OCI-LY1 (cell line): Measurements from ENCODE around the gene ARL15.

Experiments
- H2AFZ ChIP-seq: fragments of 200-600 bp; sonication (generic), shearing (Covaris generic); 2 replicates; pipeline ENCODE4 v1.6.0; 2014; ENCODE audit warnings: antibody characterized with exemption, mild to moderate bottlenecking, low read length
- H3F3A ChIP-seq: fragments of 200-600 bp; sonication (generic), shearing (Covaris generic); 2 replicates; pipeline ENCODE4 v1.6.0; 2014; ENCODE audit warnings: mild to moderate bottlenecking, antibody characterized with exemption, low read length, moderate library complexity; ENCODE audit not compliant: insufficient read depth
- H3K27ac ChIP-seq: fragments of 200-600 bp; sonication (generic); 2 replicates; pipeline ENCODE4 v1.5.1; 2014; ENCODE audit warnings: low read length, mixed run types, mild to moderate bottlenecking, low read depth; ENCODE audit not compliant: poor library complexity, severe bottlenecking
- H3K27me3 ChIP-seq: fragments of 200-600 bp; sonication (generic); 2 replicates; pipeline ENCODE4 v1.6.0; 2014; ENCODE audit warnings: antibody characterized with exemption, mild to moderate bottlenecking, low read length, moderate library complexity; ENCODE audit not compliant: insufficient read depth
- H3K36me3 ChIP-seq: fragments of 200-600 bp; sonication (generic); 2 replicates; pipeline ENCODE4 v1.6.1; 2014; ENCODE audit warnings: mild to moderate bottlenecking, antibody characterized with exemption, low read length, moderate library complexity, mixed read lengths; ENCODE audit not compliant: insufficient read depth
- H3K4me1 ChIP-seq: fragments of 200-600 bp; sonication (generic); 2 replicates; pipeline ENCODE4 v1.5.1; 2014; ENCODE audit warnings: mild to moderate bottlenecking, low read length, moderate library complexity; ENCODE audit not compliant: insufficient read depth, severe bottlenecking
- H3K4me2 ChIP-seq: fragments of 200-600 bp; sonication (generic), shearing (Covaris generic); 2 replicates; pipeline ENCODE4 v1.6.1; 2014; ENCODE audit warnings: low read length
- H3K4me3 ChIP-seq: fragments of 200-600 bp; sonication (generic); 2 replicates; pipeline ENCODE4 v1.5.1; 2014; ENCODE audit warnings: low read length, low read depth, mild to moderate bottlenecking, mixed read lengths; ENCODE audit not compliant: poor library complexity, severe bottlenecking
- H3K79me2 ChIP-seq: fragments of 200-600 bp; shearing (Covaris generic); 2 replicates; pipeline ENCODE4 v1.6.1; 2016; ENCODE audit warnings: mixed run types, low read length, mixed read lengths; ENCODE audit not compliant: insufficient read depth
- H3K9ac ChIP-seq: fragments of 200-600 bp; sonication (generic), shearing (Covaris generic); 2 replicates; pipeline ENCODE4 v1.6.1; 2014; ENCODE audit warnings: mild to moderate bottlenecking, low read length, mixed read lengths
- H3K9me2 ChIP-seq: fragments of 200-600 bp; sonication (generic), shearing (Covaris generic); 2 replicates; pipeline ENCODE4 v1.6.1; 2014; ENCODE audit warnings: low read depth, mild to moderate bottlenecking, low read length, mixed read lengths
- H3K9me3 ChIP-seq: fragments of 200-600 bp; shearing (Covaris generic); 2 replicates; pipeline ENCODE4 v1.6.1; 2014; ENCODE audit warnings: low read length, mixed read lengths
- H4K20me1 ChIP-seq: fragments of 200-600 bp; sonication (generic), shearing (Covaris generic); 2 replicates; pipeline ENCODE4 v1.6.0; 2016; ENCODE audit warnings: mild to moderate bottlenecking, low read length; ENCODE audit not compliant: insufficient read depth
- CTCF ChIP-seq: fragments of 200-600 bp; sonication (generic), shearing (Covaris generic); IDR thresholded peaks from 2 replicates; pipeline ENCODE4 v1.5.1; 2017; ENCODE audit warnings: mild to moderate bottlenecking, antibody characterized with exemption, low read length, moderate library complexity, mixed read lengths
- EZH2 ChIP-seq: fragments of 200-600 bp; sonication (generic), shearing (Covaris generic); IDR thresholded peaks from 2 replicates; pipeline ENCODE4 v1.8.0; 2017; ENCODE audit warnings: borderline replicate concordance, mixed run types, mild to moderate bottlenecking, antibody characterized with exemption, low read length, moderate library complexity, mixed read lengths

ARL15 gene

DNA sequence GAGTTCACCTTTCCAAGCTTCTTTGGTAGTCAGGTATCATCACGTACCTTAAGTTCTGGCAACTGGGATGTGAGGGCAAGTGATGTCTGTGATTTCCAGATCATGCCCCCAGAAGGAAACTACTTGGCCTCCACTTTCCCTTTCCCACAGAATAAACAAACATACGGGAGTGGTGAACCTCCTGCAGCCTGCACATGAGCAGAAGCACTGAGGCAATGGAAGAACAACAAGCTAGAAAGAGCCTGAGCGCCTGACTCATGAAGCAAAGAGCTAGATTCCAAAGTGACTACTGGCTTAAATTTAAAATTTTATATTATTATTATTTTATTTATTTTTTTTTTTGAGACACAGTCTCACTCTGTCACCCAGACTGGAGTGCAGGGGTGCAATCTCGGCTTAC, 35.0 kb downstream of the ARL15 start:
- no peaks in the 10 kb centered on the region for H3K79me2 ChIP-seq
- no peaks in the 10 kb centered on the region for H3K9me2 ChIP-seq
- no peaks in the 10 kb centered on the region for H4K20me1 ChIP-seq
- TF ChIP-seq EZH2, result no peak
- TF ChIP-seq CTCF, result no peak
- no peaks in the 10 kb centered on the region for H3K27me3 ChIP-seq
- H3K4me1 ChIP-seq, result no peaks in the 10 kb centered on the region
- no peak overlapping the region for H3K4me2 ChIP-seq
- no peak overlapping the region for H3K9ac ChIP-seq
- H3F3A ChIP-seq, result no peaks in the 10 kb centered on the region
- H2AFZ ChIP-seq, result no peak overlapping the region
- no peaks in the 10 kb centered on the region for H3K36me3 ChIP-seq
- no peak overlapping the region for H3K27ac ChIP-seq
- H3K4me3 ChIP-seq, result no peak overlapping the region
- no peaks in the 10 kb centered on the region for H3K9me3 ChIP-seq

DNA sequence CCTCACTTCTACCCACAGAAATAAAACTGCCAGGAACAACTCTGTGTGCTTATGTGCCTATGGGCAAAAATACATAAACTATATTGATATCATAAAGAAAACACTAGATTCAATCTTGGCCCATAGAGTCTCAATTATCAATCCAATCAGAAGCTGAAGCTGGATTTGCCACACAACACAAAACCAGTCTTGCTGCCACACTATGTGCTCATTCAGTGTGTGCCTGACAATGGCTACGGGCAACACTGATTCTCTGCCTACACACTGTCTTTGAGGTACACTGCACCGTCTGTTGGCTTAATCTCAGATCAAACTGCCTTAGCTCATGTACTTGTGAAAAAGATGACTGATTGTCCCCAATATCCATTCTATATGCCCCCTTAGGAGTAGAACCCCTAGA, 35.4 kb downstream of the ARL15 start:
- Histone ChIP-seq H3K79me2 (no peaks in the 10 kb centered on the region), H4K20me1 (no peaks in the 10 kb centered on the region), H3K9ac (no peak overlapping the region), H3K27ac (no peak overlapping the region), H3K27me3 (no peaks in the 10 kb centered on the region), H3K4me3 (no peak overlapping the region), H3K36me3 (no peaks in the 10 kb centered on the region), H3K4me2 (no peak overlapping the region), H2AFZ (no peak overlapping the region), H3K9me2 (no peaks in the 10 kb centered on the region), H3K9me3 (no peaks in the 10 kb centered on the region), H3F3A (no peaks in the 10 kb centered on the region), H3K4me1 (no peaks in the 10 kb centered on the region)
- TF ChIP-seq CTCF (no peak), EZH2 (no peak)

- no peaks in the 10 kb centered on the region for H3F3A ChIP-seq
- H3K9me2 ChIP-seq, result no peaks in the 10 kb centered on the region
- TF ChIP-seq CTCF (no peak), EZH2 (no peak)
- H3K4me2 ChIP-seq, result no peak overlapping the region
- H3K36me3 ChIP-seq, result no peaks in the 10 kb centered on the region
- no peaks in the 10 kb centered on the region for H4K20me1 ChIP-seq
- no peak overlapping the region for H3K9ac ChIP-seq
- no peak overlapping the region for H3K4me3 ChIP-seq
- no peak overlapping the region for H2AFZ ChIP-seq
- no peak overlapping the region for H3K27ac ChIP-seq
- H3K79me2 ChIP-seq, result no peaks in the 10 kb centered on the region
- H3K9me3 ChIP-seq, result no peaks in the 10 kb centered on the region
- H3K27me3 ChIP-seq, result no peaks in the 10 kb centered on the region
- no peaks in the 10 kb centered on the region for H3K4me1 ChIP-seq
Observed at GRCh38 chr5:54273715-54274114, 36.7 kb downstream of the ARL15 start.
